ENCODE measurements around the gene ELL. TPM values are rescaled to one million over a fixed set of nuclear protein-coding genes. Genes with fewer than 3 reads are reported as not detected.

Gene ELL
- total RNA-seq, 1 experiment from 2014 or later = 21.0 TPM

DNA sequence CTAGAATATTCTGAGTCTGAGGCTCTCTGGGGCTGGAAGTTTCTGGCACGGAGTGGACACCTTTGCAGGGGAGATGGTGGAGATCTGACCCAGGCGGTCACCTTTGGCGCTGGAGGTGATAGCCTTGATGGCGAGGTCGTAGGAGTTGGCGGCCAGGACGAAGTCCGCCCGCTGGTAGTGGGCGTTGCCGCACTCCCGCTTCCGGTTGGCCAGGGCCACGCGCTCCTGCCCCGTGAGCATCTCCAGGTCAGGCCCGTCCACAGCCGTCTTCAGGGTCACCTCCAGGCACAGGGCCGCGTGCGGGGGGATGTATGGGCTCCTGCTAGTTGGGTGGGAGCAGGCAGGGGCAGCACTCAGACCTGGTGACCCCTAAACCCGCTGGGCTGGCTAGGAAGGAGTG, 16.2 kb upstream of the ELL start:
- Histone ChIP-seq H3K36me3 (ENCODE audit: low read depth, low read length) (peaks cover 8% of the 10 kb centered on the region; the same call in 1 of the 2 replicates), H3K4me3 (ENCODE audit: low read length) (no peak overlapping the region), H3K27me3 (ENCODE audit: low read length) (no peaks in the 10 kb centered on the region), H3K4me1 (ENCODE audit: insufficient read depth, low read length) (peaks cover 7% of the 10 kb centered on the region; the same call in 1 of the 2 replicates), H3K27ac (ENCODE audit: low read length) (no peak overlapping the region), H3K9ac (ENCODE audit: low read length) (no peak overlapping the region), H2AFZ (ENCODE audit: low read length) (no peak overlapping the region), H4K20me1 (ENCODE audit: low read length) (no peaks in the 10 kb centered on the region), H3K79me2 (ENCODE audit: low read length) (peaks cover 11% of the 10 kb centered on the region), H3F3A (ENCODE audit: low read length, unreplicated experiment) (no peaks in the 10 kb centered on the region), H3K9me3 (ENCODE audit: low read length) (no peaks in the 10 kb centered on the region), H3K9me2 (replicated peaks; ENCODE audit: low read length) (no peaks in the 10 kb centered on the region), H3K4me2 (ENCODE audit: low read length) (no peak overlapping the region)
- DNase-seq (no peak), ATAC-seq (no peak)
- no TSS peak for BruUV-seq (replicated peaks)
- ChIA-PET CTCF (no interaction called here), POLR2A (ENCODE audit: unreplicated experiment) (interaction anchor here (0.6 kb wide), 1 partner anchor 20 kb away, joined by 5 read pairs; the partner anchor contains the start of gene KXD1)
- intact Hi-C loops (cut with micrococcal nuclease) = no loop called here
- TF ChIP-seq CTCF (conservative IDR thresholded peaks at IDR 0.05; ENCODE audit: low read depth, low read length) (no peak), EZH2phosphoT487 (IDR thresholded peaks at IDR 0.05; ENCODE audit: borderline replicate concordance, low read length) (no peak), EZH2 (IDR thresholded peaks at IDR 0.05; ENCODE audit: low read length, unreplicated experiment) (no peak)

DNA sequence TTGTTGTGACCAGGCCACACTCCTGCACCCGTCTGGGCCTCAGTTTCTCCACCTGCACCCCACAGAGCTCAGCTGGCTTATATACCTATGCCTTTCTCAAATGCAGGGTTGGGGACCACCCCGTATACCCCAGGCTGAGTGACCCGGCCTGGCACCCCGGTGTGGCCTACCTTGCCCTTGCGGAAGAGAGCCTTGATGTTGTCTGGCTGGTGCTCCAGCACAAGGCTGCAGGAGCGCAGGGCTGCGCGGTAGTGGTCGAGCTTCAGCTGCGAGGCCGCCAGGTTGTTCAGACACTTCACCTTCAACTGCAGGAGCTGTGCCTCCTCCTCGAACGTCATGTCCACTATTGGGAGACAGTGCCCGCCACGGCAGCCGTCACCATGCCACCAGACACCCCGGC, 15.6 kb upstream of the ELL start:
- intact Hi-C loops (cut with micrococcal nuclease) = no loop called here
- CTCF ChIA-PET = no interaction called here
- TF ChIP-seq EZH2 (IDR thresholded peaks at IDR 0.05; ENCODE audit: low read length, unreplicated experiment) (no peak), EZH2phosphoT487 (IDR thresholded peaks at IDR 0.05; ENCODE audit: borderline replicate concordance, low read length) (no peak), CTCF (conservative IDR thresholded peaks at IDR 0.05; ENCODE audit: low read depth, low read length) (no peak)
- H3K4me2 ChIP-seq (ENCODE audit: low read length) = no peak overlapping the region
- H4K20me1 ChIP-seq (ENCODE audit: low read length) = no peaks in the 10 kb centered on the region
- BruUV-seq (replicated peaks) = no TSS peak
- no peak for DNase-seq
- POLR2A ChIA-PET (ENCODE audit: unreplicated experiment) = no interaction called here
- H3K9me2 ChIP-seq (replicated peaks; ENCODE audit: low read length) = no peaks in the 10 kb centered on the region
- H3K27me3 ChIP-seq (ENCODE audit: low read length) = no peaks in the 10 kb centered on the region
- peaks cover 8% of the 10 kb centered on the region; the same call in 1 of the 2 replicates for H3K36me3 ChIP-seq (ENCODE audit: low read depth, low read length)
- H3K9ac ChIP-seq (ENCODE audit: low read length) = no peak overlapping the region
- no peak for ATAC-seq
- H3K27ac ChIP-seq (ENCODE audit: low read length) = no peak overlapping the region
- no peak overlapping the region for H3K4me3 ChIP-seq (ENCODE audit: low read length)
- H3K79me2 ChIP-seq (ENCODE audit: low read length) = peaks cover 9% of the 10 kb centered on the region
- H3K9me3 ChIP-seq (ENCODE audit: low read length) = no peaks in the 10 kb centered on the region
- H3F3A ChIP-seq (ENCODE audit: low read length, unreplicated experiment) = no peaks in the 10 kb centered on the region
- H3K4me1 ChIP-seq (ENCODE audit: insufficient read depth, low read length) = peaks cover 5% of the 10 kb centered on the region; the same call in 1 of the 2 replicates
- no peak overlapping the region for H2AFZ ChIP-seq (ENCODE audit: low read length)

- intact Hi-C loops (cut with micrococcal nuclease) = no loop called here
- no peaks in the 10 kb centered on the region for H3K27me3 ChIP-seq (ENCODE audit: low read length)
- H3F3A ChIP-seq (ENCODE audit: low read length, unreplicated experiment) = no peaks in the 10 kb centered on the region
- peaks cover 8% of the 10 kb centered on the region; the same call in 1 of the 2 replicates for H3K36me3 ChIP-seq (ENCODE audit: low read depth, low read length)
- H4K20me1 ChIP-seq (ENCODE audit: low read length) = no peaks in the 10 kb centered on the region
- no peaks in the 10 kb centered on the region for H3K4me1 ChIP-seq (ENCODE audit: insufficient read depth, low read length)
- no peak overlapping the region for H3K9ac ChIP-seq (ENCODE audit: low read length)
- H2AFZ ChIP-seq (ENCODE audit: low read length) = no peak overlapping the region
- no peak overlapping the region for H3K27ac ChIP-seq (ENCODE audit: low read length)
- no peak overlapping the region for H3K4me2 ChIP-seq (ENCODE audit: low read length)
- ATAC-seq (no peak), DNase-seq (no peak)
- POLR2A ChIA-PET (ENCODE audit: unreplicated experiment) = no interaction called here
- CTCF ChIA-PET = no interaction called here
- H3K4me3 ChIP-seq (ENCODE audit: low read length) = no peak overlapping the region
- no peaks in the 10 kb centered on the region for H3K9me2 ChIP-seq (replicated peaks; ENCODE audit: low read length)
- TF ChIP-seq EZH2 (IDR thresholded peaks at IDR 0.05; ENCODE audit: low read length, unreplicated experiment) (no peak), EZH2phosphoT487 (IDR thresholded peaks at IDR 0.05; ENCODE audit: borderline replicate concordance, low read length) (no peak), CTCF (conservative IDR thresholded peaks at IDR 0.05; ENCODE audit: low read depth, low read length) (no peak)
- no peaks in the 10 kb centered on the region for H3K9me3 ChIP-seq (ENCODE audit: low read length)
- H3K79me2 ChIP-seq (ENCODE audit: low read length) = no peaks in the 10 kb centered on the region
- BruUV-seq (replicated peaks) = no TSS peak
Measured at GRCh38 chr19:18536475-18536874, 14.6 kb upstream of the ELL start.

Measured in PC-3 (cell line).